Activated CD4-positive, alpha-beta T cell treated with anti-CD3 and anti-CD28 coated beads, Interleukin-2, amount 10 ng/mL, durations not matched to agents 24 days and 14 days (primary cell): ENCODE measurements around the gene HMBS. TPM values are rescaled to one million over a fixed set of nuclear protein-coding genes. Genes with fewer than 3 reads are reported as not detected.
"Not testable (repeated sequence)": the region's sequence is repeated elsewhere in the genome, so short reads cannot be mapped to it uniquely, and the experiment has no call there.

Source experiments
- DNase-seq: peaks from one replicate; pipeline ENCODE4 v3.0.0; 2022
- H3K27ac Mint-ChIP-seq: one replicate; pipeline ENCODE4 v1.8.0; 2022; ENCODE audit warnings: mild to moderate bottlenecking, mixed read lengths
- H3K27me3 Mint-ChIP-seq: one replicate; pipeline ENCODE4 v1.8.0; 2022; ENCODE audit warnings: mixed read lengths
- H3K36me3 Mint-ChIP-seq: one replicate; pipeline ENCODE4 v1.8.0; 2022; ENCODE audit warnings: low read depth, mild to moderate bottlenecking, mixed read lengths
- H3K4me1 Mint-ChIP-seq: one replicate; pipeline ENCODE4 v1.8.0; 2021; ENCODE audit warnings: mixed read lengths
- H3K4me3 Mint-ChIP-seq: one replicate; pipeline ENCODE4 v1.8.0; 2022; ENCODE audit warnings: mild to moderate bottlenecking, moderate library complexity, mixed read lengths
- H3K9me3 Mint-ChIP-seq: one replicate; pipeline ENCODE4 v1.8.0; 2021; ENCODE audit warnings: mixed read lengths
- intact Hi-C: fragments of 100-400 bp; cut with micrococcal nuclease; formaldehyde crosslinking; loops from one replicate; pipeline ENCODE4 v1.15.1; 2023
- total RNA-seq: library from RNA; stranded (reverse); gene quantifications from 2 replicates; pipeline ENCODE4 v1.2.3, GENCODE V29; 2022

HMBS gene
- total RNA-seq, 1 donor from 2014 or later = 62.8 TPM

GRCh38 chr11:119055901-119056300 is 28.8 kb upstream of the HMBS start:
- H3K4me3 Mint-ChIP-seq = peak overlapping the region; percentile 95
- intact Hi-C loops = loop anchor here (5.0 kb wide), 1 partner anchor 59 kb away; the partner anchor contains the start of gene CENATAC
- peaks cover 51% of the 10 kb centered on the region for H3K36me3 Mint-ChIP-seq
- no peaks in the 10 kb centered on the region for H3K27me3 Mint-ChIP-seq
- peak overlapping the region; percentile 80 for H3K27ac Mint-ChIP-seq
- DNase-seq = peak; percentile 75
- no peaks in the 10 kb centered on the region for H3K9me3 Mint-ChIP-seq
- H3K4me1 Mint-ChIP-seq = peaks cover 45% of the 10 kb centered on the region

- Mint-ChIP-seq H3K4me1 (peaks cover 41% of the 10 kb centered on the region), H3K4me3 (peak overlapping the region; percentile 95), H3K27me3 (no peaks in the 10 kb centered on the region), H3K27ac (peak overlapping the region; percentile 98), H3K36me3 (peaks cover 45% of the 10 kb centered on the region), H3K9me3 (no peaks in the 10 kb centered on the region)
- DNase-seq = peak; percentile 83
- intact Hi-C loops = loop anchor here (5.0 kb wide), 1 partner anchor 59 kb away; the partner anchor contains the start of gene CENATAC
Observed at GRCh38 chr11:119056421-119056999, 28.2 kb upstream of the HMBS start.

DNA sequence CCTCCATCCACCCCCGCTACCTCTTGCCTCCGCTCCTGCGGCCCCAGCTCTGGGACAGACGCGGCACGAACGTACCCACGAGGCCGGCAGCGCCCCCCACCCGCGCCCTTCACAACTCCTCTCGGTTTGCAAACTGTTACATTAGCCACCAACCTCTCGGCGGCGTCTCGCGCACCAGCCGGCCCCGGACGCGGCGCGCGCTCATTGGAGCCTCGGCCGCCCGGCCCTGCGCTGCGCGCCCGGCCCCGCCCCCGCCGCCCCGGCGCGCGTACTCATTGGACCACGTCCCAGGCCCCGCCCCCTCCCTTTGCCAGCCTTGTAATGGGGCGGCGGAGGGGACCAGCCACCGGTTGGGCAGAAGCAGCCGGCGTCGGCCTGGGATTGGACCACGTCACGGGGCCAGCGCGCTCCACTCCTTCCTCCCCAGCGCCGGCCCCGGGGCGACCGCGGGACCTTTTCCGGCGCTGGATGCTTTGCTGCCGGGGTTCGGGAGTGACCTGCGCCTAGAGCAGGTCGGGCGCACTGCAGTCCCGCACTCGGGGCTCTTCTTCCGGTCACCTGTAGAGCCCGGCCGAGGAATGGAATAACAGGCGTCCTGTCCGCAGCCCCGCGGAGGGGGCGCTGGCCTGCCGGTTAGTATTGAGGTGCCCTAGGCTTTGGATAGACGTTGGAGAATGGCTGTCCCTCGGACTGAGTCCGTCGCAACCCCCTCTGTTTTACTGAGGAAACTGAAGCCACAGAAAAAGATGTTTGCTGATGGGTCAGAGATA is 27.5 kb upstream of the HMBS start, which contains the start of gene HYOU1:
Gene HYOU1, minus strand, starts transcription at position 206 of the 770 bp plus-strand sequence. CDS start 1,045 bp downstream, outside the sequence.
- H3K36me3 Mint-ChIP-seq = peaks cover 40% of the 10 kb centered on the region
- H3K4me1 Mint-ChIP-seq = peaks cover 36% of the 10 kb centered on the region
- peak; percentile 99 for DNase-seq
- no peaks in the 10 kb centered on the region for H3K9me3 Mint-ChIP-seq
- peak within 1 kb of the TSS; percentile 95 for H3K4me3 Mint-ChIP-seq
- intact Hi-C loops = loop anchor here (1.0 to 5.0 kb wide), 8 partner anchors 10 to 64 kb away; partner anchors contain the start of genes CENATAC, DPAGT1, HINFP and HMBS
- H3K27me3 Mint-ChIP-seq = no peaks in the 10 kb centered on the region
- peak within 1 kb of the TSS; percentile 98 for H3K27ac Mint-ChIP-seq

- not testable (repeated sequence) for DNase-seq, H3K4me3 Mint-ChIP-seq, H3K27me3 Mint-ChIP-seq, H3K9me3 Mint-ChIP-seq, H3K27ac Mint-ChIP-seq
- intact Hi-C loops = loop anchor here (5.0 kb wide), 1 partner anchor 62 kb away; the partner anchor contains the start of gene CENATAC
- Mint-ChIP-seq H3K4me1 (peaks cover 24% of the 10 kb centered on the region), H3K36me3 (peaks cover 24% of the 10 kb centered on the region)
Observed at GRCh38 chr11:119059128-119059527, 25.6 kb upstream of the HMBS start.

- Mint-ChIP-seq H3K4me3 (no peak overlapping the region), H3K4me1 (peaks cover 20% of the 10 kb centered on the region), H3K27me3 (no peaks in the 10 kb centered on the region), H3K36me3 (peaks cover 7% of the 10 kb centered on the region), H3K27ac (no peak overlapping the region), H3K9me3 (no peaks in the 10 kb centered on the region)
- intact Hi-C loops = no loop called here
- DNase-seq = no peak
Observed at GRCh38 chr11:119061256-119061655, 23.4 kb upstream of the HMBS start.

- no peaks in the 10 kb centered on the region for H3K27me3 Mint-ChIP-seq
- no peak overlapping the region for H3K4me3 Mint-ChIP-seq
- DNase-seq = no peak
- peaks cover 3% of the 10 kb centered on the region for H3K36me3 Mint-ChIP-seq
- intact Hi-C loops = no loop called here
- H3K4me1 Mint-ChIP-seq = peaks cover 25% of the 10 kb centered on the region
- H3K27ac Mint-ChIP-seq = no peak overlapping the region
- no peaks in the 10 kb centered on the region for H3K9me3 Mint-ChIP-seq
Observed at GRCh38 chr11:119062779-119063178, 21.9 kb upstream of the HMBS start.

DNA sequence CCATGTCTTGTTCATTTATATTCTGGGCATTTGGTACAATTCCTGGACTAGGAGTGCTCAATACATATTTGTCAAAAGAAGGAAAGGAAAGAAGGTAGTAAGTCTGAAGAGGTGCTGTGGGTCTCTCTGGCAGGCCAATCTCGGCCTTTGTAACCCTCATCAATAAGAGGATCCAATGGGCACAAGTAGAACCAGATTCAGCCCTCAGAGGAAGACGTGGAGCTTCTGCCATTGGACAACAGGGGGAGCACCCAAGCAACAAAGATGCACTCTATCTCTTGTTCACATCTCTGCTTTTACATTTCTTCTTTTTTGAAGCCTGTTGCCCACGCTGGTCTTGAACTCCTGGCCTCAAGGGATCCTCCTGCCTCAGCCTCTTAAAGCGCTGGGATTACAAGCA is 19.3 kb upstream of the HMBS start:
- Mint-ChIP-seq H3K9me3 (no peaks in the 10 kb centered on the region), H3K27me3 (no peaks in the 10 kb centered on the region), H3K4me1 (peaks cover 22% of the 10 kb centered on the region), H3K27ac (peak overlapping the region; percentile 40), H3K36me3 (peaks cover 9% of the 10 kb centered on the region), H3K4me3 (peak overlapping the region; percentile 92)
- intact Hi-C loops = loop anchor here (2.0 to 5.0 kb wide), 2 partner anchors 131 to 257 kb away; no protein-coding TSS in a partner anchor
- DNase-seq = peak; percentile 87

DNA sequence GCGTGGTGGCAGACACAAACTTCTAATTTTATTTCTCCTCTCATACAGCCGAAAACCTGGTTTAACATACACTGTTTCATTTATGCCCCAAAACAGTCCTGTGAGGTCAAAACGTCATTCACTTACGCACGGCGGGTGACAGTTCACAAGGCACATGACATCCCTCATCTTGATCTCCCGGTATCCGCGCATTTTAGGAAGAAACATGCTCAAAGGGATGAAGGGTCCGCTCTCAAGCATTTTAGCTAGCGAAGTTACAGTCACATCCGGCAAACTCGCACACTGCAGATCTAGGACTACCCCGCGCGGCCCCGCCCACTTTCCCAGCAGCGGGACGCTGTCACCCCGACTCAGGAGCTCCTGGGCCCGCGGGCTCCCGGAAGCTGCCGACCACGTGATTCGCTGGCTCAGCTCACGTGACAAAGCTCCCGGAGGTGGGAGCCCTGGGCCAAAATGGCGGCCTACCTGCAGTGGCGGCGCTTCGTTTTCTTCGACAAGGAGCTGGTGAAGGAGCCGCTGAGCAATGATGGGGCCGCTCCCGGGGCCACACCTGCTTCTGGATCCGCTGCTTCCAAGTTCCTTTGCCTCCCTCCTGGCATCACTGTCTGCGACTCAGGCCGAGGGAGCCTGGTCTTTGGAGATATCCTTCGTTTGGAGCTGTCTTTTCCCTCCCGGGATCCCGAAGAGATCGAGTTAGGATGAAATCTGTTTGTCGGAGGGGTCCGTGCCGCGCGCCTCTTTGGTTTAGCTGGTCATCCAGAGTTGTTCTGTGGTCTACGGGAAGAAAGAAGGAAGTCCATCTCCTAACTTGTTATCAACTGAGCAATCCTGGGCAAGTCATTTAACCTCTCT is 17.1 kb upstream of the HMBS start, which contains the start of gene VPS11:
Gene VPS11, plus strand, starts transcription at position 448 of the 852 bp plus-strand sequence. Its CDS starts 6 bp downstream, at position 454.
- Mint-ChIP-seq H3K4me3 (peak within 1 kb of the TSS; percentile 92), H3K36me3 (peaks cover 25% of the 10 kb centered on the region), H3K27me3 (no peaks in the 10 kb centered on the region), H3K4me1 (peaks cover 22% of the 10 kb centered on the region), H3K27ac (peak within 1 kb of the TSS; percentile 93), H3K9me3 (no peaks in the 10 kb centered on the region)
- intact Hi-C loops = loop anchor here (1.0 to 5.0 kb wide), 5 partner anchors 10 to 255 kb away; partner anchors contain the start of genes HMBS, HYOU1 and SLC37A4
- DNase-seq = peak; percentile 99

DNA sequence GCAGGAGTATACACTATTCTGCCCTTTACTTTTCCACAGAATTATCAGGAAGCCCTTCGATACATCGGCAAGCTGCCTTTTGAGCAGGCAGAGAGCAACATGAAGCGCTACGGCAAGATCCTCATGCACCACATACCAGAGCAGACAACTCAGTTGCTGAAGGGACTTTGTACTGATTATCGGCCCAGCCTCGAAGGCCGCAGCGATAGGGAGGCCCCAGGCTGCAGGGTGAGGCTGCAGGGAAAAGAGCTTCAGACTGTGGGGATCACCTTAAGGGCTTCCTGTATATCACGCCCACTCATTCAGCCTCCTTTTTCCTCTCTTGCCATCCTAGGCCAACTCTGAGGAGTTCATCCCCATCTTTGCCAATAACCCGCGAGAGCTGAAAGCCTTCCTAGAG is 6.8 kb upstream of the HMBS start:
- H3K27me3 Mint-ChIP-seq = no peaks in the 10 kb centered on the region
- DNase-seq = no peak
- intact Hi-C loops = no loop called here
- no peak overlapping the region for H3K4me3 Mint-ChIP-seq
- H3K4me1 Mint-ChIP-seq = peaks cover 1% of the 10 kb centered on the region
- H3K9me3 Mint-ChIP-seq = no peaks in the 10 kb centered on the region
- peaks cover 53% of the 10 kb centered on the region for H3K36me3 Mint-ChIP-seq
- H3K27ac Mint-ChIP-seq = no peak overlapping the region

- H3K4me1 Mint-ChIP-seq = no peaks in the 10 kb centered on the region
- DNase-seq = no peak
- intact Hi-C loops = no loop called here
- no peak overlapping the region for H3K27ac Mint-ChIP-seq
- H3K9me3 Mint-ChIP-seq = no peaks in the 10 kb centered on the region
- peaks cover 46% of the 10 kb centered on the region for H3K36me3 Mint-ChIP-seq
- no peak overlapping the region for H3K4me3 Mint-ChIP-seq
- no peaks in the 10 kb centered on the region for H3K27me3 Mint-ChIP-seq
Observed at GRCh38 chr11:119078675-119079420, 5.8 kb upstream of the HMBS start.

GRCh38 chr11:119081682-119082260 is 2.9 kb upstream of the HMBS start:
- Mint-ChIP-seq H3K4me3 (no peak overlapping the region), H3K36me3 (peaks cover 40% of the 10 kb centered on the region), H3K27ac (no peak overlapping the region), H3K4me1 (peaks cover 9% of the 10 kb centered on the region), H3K9me3 (no peaks in the 10 kb centered on the region), H3K27me3 (no peaks in the 10 kb centered on the region)
- intact Hi-C loops = no loop called here
- DNase-seq = no peak

DNA sequence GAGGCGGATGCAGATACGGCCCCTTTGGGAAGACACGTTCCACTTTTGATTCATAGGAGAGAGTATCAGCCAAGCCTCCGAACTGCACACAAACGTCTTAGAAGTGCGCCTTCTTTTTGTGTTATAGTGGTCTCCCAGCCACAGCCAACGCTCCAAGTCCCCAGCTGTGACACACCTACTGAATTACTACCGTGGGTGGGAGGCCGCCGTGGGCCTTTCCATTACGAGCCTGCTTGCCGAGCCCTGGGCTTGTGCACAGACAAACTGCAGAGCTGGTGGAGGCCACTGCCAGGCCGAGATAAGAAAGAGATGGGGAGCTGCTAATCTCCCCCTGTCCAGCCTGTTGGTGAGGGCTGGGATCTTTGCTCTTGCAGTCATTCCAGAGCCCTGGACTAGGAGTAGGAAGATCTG is 761 bp downstream of the HMBS start:
- Mint-ChIP-seq H3K4me1 (peaks cover 28% of the 10 kb centered on the region), H3K27me3 (no peaks in the 10 kb centered on the region), H3K4me3 (peak overlapping the region; percentile 97), H3K9me3 (no peaks in the 10 kb centered on the region), H3K36me3 (peaks cover 20% of the 10 kb centered on the region), H3K27ac (peak overlapping the region; percentile 95)
- no peak for DNase-seq
- intact Hi-C loops = loop anchor here (1.0 to 2.0 kb wide), 3 partner anchors 10 to 36 kb away; partner anchors contain the start of genes DPAGT1 and HINFP
